Endothelial cell of umbilical vein (primary cell): Measurements from ENCODE around the gene HOXA10. TPM values are rescaled to one million over a fixed set of nuclear protein-coding genes. Genes with fewer than 3 reads are reported as not detected.

Experiments
- BruUV-seq: library from RNA; stranded (reverse); fragments of 400-500 nt; replicated peaks from 2 replicates; lab custom pipeline; 2021; lab: Mats Ljungman, UMichigan
- CTCF ChIA-PET: fragments of 300-600, 350-600 bp; sonication (Branson Sonifier 250); formaldehyde crosslinking; loops from one replicate; lab custom pipeline; 2021; ENCODE audit warnings: antibody characterized with exemption, inconsistent platforms; lab: Charles Lee
- POLR2A ChIA-PET: fragments of 300-600, 350-600 bp; sonication (Branson Sonifier 250); formaldehyde crosslinking; loops from one replicate; lab custom pipeline; 2021; ENCODE audit warnings: antibody characterized with exemption, inconsistent platforms; lab: Charles Lee
- DNase-seq: peaks from one replicate; pipeline ENCODE4 v3.0.0-alpha.2; 2011; ENCODE audit warnings: low read depth, low spot score
- FAIRE-seq: peaks from 2 replicates; lab custom pipeline; 2011; peaks lifted over from hg19 to GRCh38; lab: Jason Lieb, UNC
- H2AFZ ChIP-seq: 2 replicates; pipeline ENCODE4 v1.6.0; 2012; ENCODE audit warnings: low read depth, low read length, control low read depth, inconsistent platforms
- H3K27ac ChIP-seq: 2 replicates; pipeline ENCODE4 v1.5.1; 2011; ENCODE audit warnings: low read depth, mild to moderate bottlenecking, control low read depth, low read length, moderate library complexity; ENCODE audit not compliant: insufficient read depth
- H3K27me3 ChIP-seq, 2 experiments: 2 replicates each; pipeline versions ENCODE4 v1.6.0 to v1.6.1; 2011; ENCODE audit warnings: low read length in 2 of 2, mixed read lengths in 1 of 2; ENCODE audit not compliant: control insufficient read depth in 2 of 2, insufficient read depth in 2 of 2
- H3K36me3 ChIP-seq, 2 experiments: 2 replicates in 1 of 2; 3 replicates in 1 of 2; pipeline ENCODE4 v1.5.1; 2011; ENCODE audit warnings: low read length in 2 of 2, mild to moderate bottlenecking in 1 of 2, moderate library complexity in 1 of 2; ENCODE audit not compliant: control insufficient read depth in 2 of 2, insufficient read depth in 2 of 2; ENCODE audit errors: extremely low read depth in 1 of 2
- H3K4me1 ChIP-seq: 3 replicates; pipeline ENCODE4 v1.5.1; 2011; ENCODE audit warnings: mild to moderate bottlenecking, low read length; ENCODE audit not compliant: control insufficient read depth, insufficient read depth; ENCODE audit errors: extremely low read depth
- H3K4me2 ChIP-seq: 2 replicates; pipeline ENCODE4 v1.6.1; 2011; ENCODE audit warnings: low read length, control low read depth, mixed read lengths; ENCODE audit not compliant: insufficient read depth
- H3K4me3 ChIP-seq, 3 experiments: fragments of 200-600 bp in 1 of 3; sonication (generic), shearing (Covaris generic) in 1 of 3; replicated peaks in 1 of 3; 2 replicates each; pipeline ENCODE4 v1.5.1; 2011 to 2016; ENCODE audit warnings: control low read depth in 3 of 3, low read length in 3 of 3, mild to moderate bottlenecking in 2 of 3, inconsistent platforms in 1 of 3, low read depth in 1 of 3, moderate library complexity in 1 of 3; ENCODE audit not compliant: insufficient read depth in 1 of 3
- H3K79me2 ChIP-seq: 2 replicates; pipeline ENCODE4 v1.6.0; 2012; ENCODE audit warnings: low read length, inconsistent platforms; ENCODE audit not compliant: control insufficient read depth, insufficient read depth
- H3K9ac ChIP-seq: replicated peaks from 2 replicates; pipeline ENCODE3; 2011; ENCODE audit warnings: low read length, control low read depth; ENCODE audit not compliant: insufficient read depth; ENCODE audit errors: extremely low read depth
- H3K9me1 ChIP-seq: replicated peaks from 3 replicates; pipeline ENCODE4 v1.6.0; 2011; ENCODE audit warnings: mild to moderate bottlenecking, low read length; ENCODE audit not compliant: control insufficient read depth, insufficient read depth; ENCODE audit errors: extremely low read depth
- H3K9me3 ChIP-seq: replicated peaks from 2 replicates; pipeline ENCODE4 v1.5.1; 2012; ENCODE audit warnings: low read length, inconsistent platforms; ENCODE audit not compliant: control insufficient read depth, insufficient read depth
- H4K20me1 ChIP-seq: replicated peaks from 2 replicates; pipeline ENCODE3; 2011; ENCODE audit warnings: mild to moderate bottlenecking, low read length; ENCODE audit not compliant: control insufficient read depth, insufficient read depth; ENCODE audit errors: extremely low read depth
- FOS ChIP-seq: IDR thresholded peaks from 2 replicates; pipeline ENCODE4 v1.6.1; 2011; ENCODE audit warnings: mild to moderate bottlenecking, low read length, moderate library complexity, borderline replicate concordance; ENCODE audit not compliant: insufficient read depth
- JUN ChIP-seq: IDR thresholded peaks from 2 replicates; pipeline ENCODE4 v1.6.1; 2011; ENCODE audit warnings: borderline replicate concordance, low read depth; ENCODE audit not compliant: insufficient read length, insufficient read depth
- MAX ChIP-seq: IDR thresholded peaks from 2 replicates; pipeline ENCODE4 v1.6.1; 2011; ENCODE audit not compliant: insufficient read depth, insufficient read length
- MYC ChIP-seq: IDR thresholded peaks from one replicate; pipeline ENCODE4 v1.6.1; 2011; ENCODE audit warnings: mild to moderate bottlenecking, low read depth, low read length
- POLR2A ChIP-seq: IDR thresholded peaks from 2 replicates; pipeline ENCODE4 v1.6.1; 2012; ENCODE audit warnings: low read depth, mild to moderate bottlenecking, control low read depth, low read length
- POLR2AphosphoS5 ChIP-seq: IDR thresholded peaks from 2 replicates; pipeline ENCODE4 v1.6.1; 2012; ENCODE audit warnings: low read depth, mild to moderate bottlenecking, control low read depth, low read length, moderate library complexity; ENCODE audit not compliant: insufficient read depth
- dilution Hi-C: fragments of 300-500 bp; cut with MboI; formaldehyde crosslinking; loops from one replicate; pipeline ENCODE4 v1.15.0; 2019; ENCODE audit warnings: low sequenced_read_pairs; ENCODE audit not compliant: extremely low pct_ligation_motif_present
- intact Hi-C: fragments of 100-400 bp; cut with micrococcal nuclease; formaldehyde crosslinking; loops from one replicate; pipeline ENCODE4 v1.10.0; 2022
- polyA plus RNA-seq, 4 experiments: library from polyadenylated mRNA; depleted of rRNA in 3 of 4; stranded (reverse) in 3 of 4; unstranded in 1 of 4; fragments of >200 nt; gene quantifications; 2 replicates each; pipeline versions ENCODE4 v1.2.1 to v1.2.3, GENCODE V29; 2011 to 2012; ENCODE audit warnings: missing spikeins in 1 of 4
- total RNA-seq: library from RNA; stranded (reverse); gene quantifications from 2 replicates; pipeline ENCODE4 v1.2.3, GENCODE V29; 2021
- TF ChIP-seq, protein P1 (sequence below), 2 donors: IDR thresholded peaks; 1 replicate in 1 of 2; 2 replicates in 1 of 2; pipeline ENCODE4 v1.5.1; 2011; ENCODE audit warnings: low read length in 2 of 2, mild to moderate bottlenecking in 2 of 2, moderate library complexity in 2 of 2, control low read depth in 1 of 2, inconsistent platforms in 1 of 2, low read depth in 1 of 2; ENCODE audit not compliant: insufficient read depth in 1 of 2; ENCODE audit errors: extremely low read depth in 1 of 2

Gene HOXA10
- total and polyA plus RNA-seq, 2 donors (not counting 3 experiments of a cell fraction or from before 2014, with no cell fraction given): 24.4 to 30.3 TPM

DNA sequence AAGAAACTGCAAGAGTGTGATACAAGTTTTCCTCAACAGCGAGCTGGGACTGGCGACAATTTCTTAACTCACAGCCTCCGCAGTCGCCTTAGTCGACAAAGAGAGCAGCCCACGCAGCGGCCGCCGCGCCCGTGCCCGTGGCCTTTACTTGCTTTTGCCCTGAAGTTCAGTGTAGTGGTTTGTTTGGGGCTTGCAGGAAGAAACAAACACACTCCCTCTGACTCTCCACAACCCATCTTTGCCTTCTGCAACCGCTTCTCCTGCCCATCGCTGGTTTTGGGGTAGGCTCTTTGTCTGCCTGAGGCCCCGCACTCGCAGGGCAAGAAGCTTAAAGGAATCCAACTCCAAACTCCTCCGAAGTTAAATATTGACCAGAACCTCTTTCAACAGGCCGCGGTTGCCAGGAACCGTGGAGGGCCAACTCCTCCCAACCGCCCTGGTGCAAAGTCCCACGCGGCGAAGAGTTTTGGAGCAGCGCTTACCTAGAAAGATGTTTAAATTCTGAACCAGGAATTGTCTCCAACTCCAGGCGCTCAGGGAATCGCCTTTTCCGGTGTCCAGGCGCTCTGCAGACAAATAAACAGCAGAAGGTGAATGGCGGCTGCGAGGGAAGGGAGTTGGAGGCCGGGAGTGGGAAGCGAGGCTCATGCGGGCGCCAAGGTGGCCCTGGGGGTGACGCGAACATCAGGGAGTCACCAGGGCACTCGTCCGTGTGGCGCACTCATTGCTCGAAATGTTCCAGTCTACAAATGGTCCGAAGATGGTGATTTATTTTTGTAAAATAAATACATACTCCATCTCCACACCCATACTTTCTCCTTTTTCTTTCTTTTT is 51.8 kb downstream of the HOXA10 start:
- ChIA-PET POLR2A (interaction anchor here (1.2 kb wide), 1 partner anchor 23 kb away, joined by 4 read pairs; no protein-coding TSS in a partner anchor), CTCF (interaction anchor here (0.7 to 9.1 kb wide), 5 partner anchors 16 to 40 kb away, joined by 3 to 70 read pairs (median 3); no protein-coding TSS in a partner anchor)
- FAIRE-seq (peak; percentile 78), DNase-seq (no peak)
- H3K4me2 ChIP-seq: peak overlapping the region; percentile 92
- peak overlapping the region; percentile 96 for H3K27ac ChIP-seq
- peak; percentile 24 for TF ChIP-seq POLR2A
- no peak for TF ChIP-seq JUN
- TF ChIP-seq POLR2AphosphoS5: no peak
- no peak for TF ChIP-seq MAX
- TF ChIP-seq FOS: no peak
- TF ChIP-seq, protein P1, sequence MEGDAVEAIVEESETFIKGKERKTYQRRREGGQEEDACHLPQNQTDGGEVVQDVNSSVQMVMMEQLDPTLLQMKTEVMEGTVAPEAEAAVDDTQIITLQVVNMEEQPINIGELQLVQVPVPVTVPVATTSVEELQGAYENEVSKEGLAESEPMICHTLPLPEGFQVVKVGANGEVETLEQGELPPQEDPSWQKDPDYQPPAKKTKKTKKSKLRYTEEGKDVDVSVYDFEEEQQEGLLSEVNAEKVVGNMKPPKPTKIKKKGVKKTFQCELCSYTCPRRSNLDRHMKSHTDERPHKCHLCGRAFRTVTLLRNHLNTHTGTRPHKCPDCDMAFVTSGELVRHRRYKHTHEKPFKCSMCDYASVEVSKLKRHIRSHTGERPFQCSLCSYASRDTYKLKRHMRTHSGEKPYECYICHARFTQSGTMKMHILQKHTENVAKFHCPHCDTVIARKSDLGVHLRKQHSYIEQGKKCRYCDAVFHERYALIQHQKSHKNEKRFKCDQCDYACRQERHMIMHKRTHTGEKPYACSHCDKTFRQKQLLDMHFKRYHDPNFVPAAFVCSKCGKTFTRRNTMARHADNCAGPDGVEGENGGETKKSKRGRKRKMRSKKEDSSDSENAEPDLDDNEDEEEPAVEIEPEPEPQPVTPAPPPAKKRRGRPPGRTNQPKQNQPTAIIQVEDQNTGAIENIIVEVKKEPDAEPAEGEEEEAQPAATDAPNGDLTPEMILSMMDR (IDR thresholded peaks at IDR 0.05; ENCODE audit: extremely low read depth in 1 of 2, insufficient read depth in 1 of 2, low read depth in 1 of 2, low read length in 2 of 2): no peak
- no peak for TF ChIP-seq MYC
- H2AFZ ChIP-seq: peak overlapping the region; percentile 3
- H3K9ac ChIP-seq: peak overlapping the region; percentile 81
- no TSS peak for BruUV-seq
- H3K9me1 ChIP-seq: no peaks in the 10 kb centered on the region
- peak overlapping the region; percentile 9 to 68 (median 15) for H3K4me3 ChIP-seq
- H3K9me3 ChIP-seq: no peaks in the 10 kb centered on the region
- no peaks in the 10 kb centered on the region for H3K27me3 ChIP-seq
- H3K4me1 ChIP-seq: peaks cover 88% of the 10 kb centered on the region
- no peaks in the 10 kb centered on the region for H3K36me3 ChIP-seq
- H4K20me1 ChIP-seq: no peaks in the 10 kb centered on the region
- H3K79me2 ChIP-seq: peaks cover 68% of the 10 kb centered on the region
- intact Hi-C loops: no loop called here
- dilution Hi-C loops: no loop called here
